B cell (primary cell): ENCODE results near the gene FCER2. TPM values are rescaled to one million over a fixed set of nuclear protein-coding genes. Genes with fewer than 3 reads are reported as not detected.
A peak's percentile ranks its signal among the peaks of the same experiment; 100 is the strongest.

ENCODE experiments used
- ATAC-seq: fragments of 200-7000 bp; cut with Tn5 transposase; one replicate; pipeline ENCODE4 v1.10.0; 2021; ENCODE audit warnings: low read depth, mild to moderate bottlenecking, moderate number of reproducible peaks, moderate library complexity
- CTCF ChIA-PET: fragments of 350-600 bp; sonication (Branson Sonifier 250); formaldehyde crosslinking; loops from one replicate; lab custom pipeline; 2021; ENCODE audit warnings: antibody characterized with exemption, inconsistent platforms; lab: Charles Lee
- POLR2A ChIA-PET: fragments of 350-600 bp; sonication (Branson Sonifier 250); formaldehyde crosslinking; loops from one replicate; lab custom pipeline; 2021; ENCODE audit warnings: antibody characterized with exemption; lab: Charles Lee
- DNase-seq: peaks from one replicate; pipeline ENCODE4 v3.0.0; 2013
- H2AFZ ChIP-seq: 2 replicates; pipeline ENCODE4 v1.6.1; 2012; ENCODE audit warnings: mild to moderate bottlenecking, low read depth, low read length; ENCODE audit not compliant: insufficient read depth, poor library complexity, severe bottlenecking
- H3K27ac ChIP-seq, 2 donors: 1 replicate in 1 of 2; 2 replicates in 1 of 2; pipeline ENCODE4 v1.5.1; 2012 to 2013; ENCODE audit warnings: low read length in 2 of 2, mild to moderate bottlenecking in 2 of 2, moderate library complexity in 1 of 2
- H3K27me3 ChIP-seq, 4 experiments: fragments of 200-600 bp in 1 of 4; sonication (generic) in 1 of 4; replicated peaks in 1 of 4; 1 replicate in 2 of 4; 2 replicates in 2 of 4; pipeline versions ENCODE4 v1.6.1 to v1.7.0; 2013 to 2016; ENCODE audit warnings: low read length in 3 of 4, mild to moderate bottlenecking in 2 of 4, mixed read lengths in 1 of 4, moderate library complexity in 1 of 4; ENCODE audit not compliant: insufficient read depth in 4 of 4, control insufficient read depth in 3 of 4; ENCODE audit errors: control extremely low read depth in 1 of 4
- H3K36me3 ChIP-seq, 2 experiments: replicated peaks in 1 of 2; 1 replicate in 1 of 2; 2 replicates in 1 of 2; pipeline versions ENCODE4 v1.6.1 to v1.7.1; 2013; ENCODE audit warnings: low read length in 1 of 2; ENCODE audit not compliant: insufficient read depth in 2 of 2, control insufficient read depth in 1 of 2; ENCODE audit errors: control extremely low read depth in 1 of 2, extremely low read depth in 1 of 2
- H3K4me1 ChIP-seq, 2 donors: fragments of 200-600 bp in 1 of 2; sonication (generic) in 1 of 2; 1 replicate in 1 of 2; 2 replicates in 1 of 2; pipeline versions ENCODE4 v1.5.1 to v1.6.1; 2013 to 2017; ENCODE audit warnings: low read length in 2 of 2; ENCODE audit not compliant: control insufficient read depth in 2 of 2, insufficient read depth in 2 of 2
- H3K4me2 ChIP-seq: replicated peaks from 2 replicates; pipeline ENCODE3; 2012; ENCODE audit warnings: mild to moderate bottlenecking, low read depth, low read length; ENCODE audit not compliant: poor library complexity, severe bottlenecking
- H3K4me3 ChIP-seq, 5 experiments: fragments of 200-600 bp in 1 of 5; sonication (generic) in 1 of 5; 1 replicate in 3 of 5; 2 replicates in 2 of 5; pipeline versions ENCODE4 v1.5.1 to v1.7.0; 2011 to 2016; ENCODE audit warnings: low read length in 4 of 5, mild to moderate bottlenecking in 4 of 5, low read depth in 2 of 5, control low read depth in 1 of 5, moderate library complexity in 1 of 5; ENCODE audit not compliant: insufficient read depth in 1 of 5; ENCODE audit errors: control extremely low read depth in 1 of 5, extremely low read depth in 1 of 5
- H3K79me2 ChIP-seq: fragments of 200-600 bp; sonication (generic); one replicate; pipeline ENCODE4 v1.6.0; 2016; ENCODE audit warnings: low read length; ENCODE audit not compliant: control insufficient read depth, insufficient read depth
- H3K9ac ChIP-seq: fragments of 200-600 bp; sonication (generic); 2 replicates; pipeline ENCODE4 v1.6.1; 2017; ENCODE audit warnings: mild to moderate bottlenecking, low read length, moderate library complexity
- H3K9me3 ChIP-seq, 3 donors: one replicate each; pipeline versions ENCODE4 v1.6.1 to v1.7.1; 2013; ENCODE audit warnings: low read length in 2 of 3; ENCODE audit not compliant: control insufficient read depth in 2 of 3, insufficient read depth in 1 of 3; ENCODE audit errors: control extremely low read depth in 1 of 3
- H4K20me1 ChIP-seq: 2 replicates; pipeline ENCODE4 v1.6.0; 2012; ENCODE audit warnings: mild to moderate bottlenecking, low read length; ENCODE audit not compliant: insufficient read depth, control insufficient read depth, poor library complexity, severe bottlenecking
- H3K27ac Mint-ChIP-seq: one replicate; pipeline ENCODE4 v1.8.0; 2021; ENCODE audit warnings: mixed read lengths
- H3K27me3 Mint-ChIP-seq: one replicate; pipeline ENCODE4 v1.8.0; 2021; ENCODE audit warnings: mixed read lengths
- H3K4me1 Mint-ChIP-seq: one replicate; pipeline ENCODE4 v1.8.0; 2021; ENCODE audit warnings: mixed read lengths
- H3K4me3 Mint-ChIP-seq: one replicate; pipeline ENCODE4 v1.8.0; 2021; ENCODE audit warnings: mixed read lengths
- H3K9me3 Mint-ChIP-seq: one replicate; pipeline ENCODE4 v1.8.0; 2022; ENCODE audit warnings: mixed read lengths; ENCODE audit not compliant: insufficient read depth
- EZH2 ChIP-seq: IDR thresholded peaks from 2 replicates; pipeline ENCODE4 v1.6.1; 2012; ENCODE audit warnings: borderline replicate concordance, low read depth, mild to moderate bottlenecking, moderate library complexity, low read length; ENCODE audit not compliant: insufficient read depth, poor library complexity, severe bottlenecking
- WGBS: methylation state at CpG from one replicate; pipeline ENCODE4 v1.1.5; 2013; ENCODE audit warnings: missing lambda C conversion rate; ENCODE audit not compliant: insufficient coverage; 5-methylcytosine and 5-hydroxymethylcytosine counted together
- intact Hi-C: fragments of 100-400 bp; cut with micrococcal nuclease; formaldehyde crosslinking; loops from one replicate; pipeline ENCODE4 v1.10.0; 2022
- polyA minus RNA-seq: library from RNA; depleted of rRNA, polyadenylated mRNA; stranded (reverse); fragments of >200 nt; gene quantifications from 2 replicates; pipeline ENCODE4 v1.2.3, GENCODE V29; 2012
- polyA plus RNA-seq: library from polyadenylated mRNA; depleted of rRNA; stranded (reverse); fragments of >200 nt; gene quantifications from 2 replicates; pipeline ENCODE4 v1.2.3, GENCODE V29; 2012
- total RNA-seq, 2 donors: library from RNA; stranded (reverse); fragments of 120-200 nt in 1 of 2; gene quantifications; 1 replicate in 1 of 2; 2 replicates in 1 of 2; pipeline versions ENCODE4 v1.2.3 to v1.2.4, GENCODE V29; 2013 to 2022
- TF ChIP-seq, protein P1 (sequence below): fragments of 200-600 bp; IDR thresholded peaks from one replicate; pipeline ENCODE4 v1.8.0; 2022; ENCODE audit warnings: antibody characterized with exemption, mild to moderate bottlenecking

The FCER2 gene, protein sequence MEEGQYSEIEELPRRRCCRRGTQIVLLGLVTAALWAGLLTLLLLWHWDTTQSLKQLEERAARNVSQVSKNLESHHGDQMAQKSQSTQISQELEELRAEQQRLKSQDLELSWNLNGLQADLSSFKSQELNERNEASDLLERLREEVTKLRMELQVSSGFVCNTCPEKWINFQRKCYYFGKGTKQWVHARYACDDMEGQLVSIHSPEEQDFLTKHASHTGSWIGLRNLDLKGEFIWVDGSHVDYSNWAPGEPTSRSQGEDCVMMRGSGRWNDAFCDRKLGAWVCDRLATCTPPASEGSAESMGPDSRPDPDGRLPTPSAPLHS
- 16.3 and 17.1 TPM in 2 replicates for total RNA-seq
- 391 TPM for total RNA-seq (2013)
- 419 and 497 TPM in 2 replicates for polyA plus RNA-seq
- 435 and 563 TPM in 2 replicates for polyA minus RNA-seq

DNA sequence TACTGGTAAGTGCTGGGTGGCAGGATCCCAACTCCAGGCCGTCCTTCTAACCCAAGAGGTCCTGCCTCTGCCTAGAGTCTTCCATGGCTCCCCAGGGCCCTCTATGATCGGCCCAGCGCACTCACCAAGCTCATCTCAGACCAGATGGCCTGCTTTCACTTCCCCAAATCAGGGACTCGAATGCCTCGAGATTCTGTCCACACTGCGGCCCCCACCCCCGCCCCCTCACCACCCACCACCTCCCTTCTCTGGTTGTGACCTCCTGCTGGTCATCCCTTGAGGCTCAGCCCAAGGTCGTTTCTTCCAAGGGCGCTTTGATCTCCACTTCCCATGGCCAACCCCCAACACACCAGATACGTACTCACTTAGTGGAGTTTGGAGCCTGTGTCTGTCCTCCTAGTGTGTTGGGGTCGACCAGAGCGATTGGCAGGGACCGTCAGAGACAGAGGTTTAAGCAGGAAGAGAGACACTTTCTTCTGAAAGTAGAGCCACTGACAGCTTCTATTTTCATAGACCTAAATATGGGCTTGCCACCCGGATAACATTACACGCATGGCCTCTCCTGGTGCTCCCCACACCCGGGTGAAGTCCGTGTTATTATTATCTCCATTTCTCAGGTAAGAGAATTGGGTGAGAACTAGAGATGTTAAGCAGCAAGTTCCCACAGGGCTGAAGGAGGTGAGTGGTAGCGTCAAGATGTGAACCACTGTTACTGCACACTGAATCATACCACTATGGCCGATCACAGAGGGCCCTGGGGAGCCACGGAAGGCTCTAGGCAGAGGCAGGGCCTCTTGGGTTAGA is at the start of gene FCER2:
Gene FCER2, minus strand, starts transcription at position 478 of the 804 bp plus-strand sequence. CDS start 2,371 bp downstream, outside the sequence.
- peak within 1 kb of the TSS; percentile 72 for H3K4me2 ChIP-seq
- no peaks in the 10 kb centered on the region for H4K20me1 ChIP-seq
- Mint-ChIP-seq H3K4me1 (peaks cover 87% of the 10 kb centered on the region), H3K4me3 (peak within 1 kb of the TSS; percentile 89), H3K9me3 (no peaks in the 10 kb centered on the region), H3K27ac (peak within 1 kb of the TSS; percentile 100), H3K27me3 (no peaks in the 10 kb centered on the region)
- no peaks in the 10 kb centered on the region for H3K27me3 ChIP-seq
- H3K36me3 ChIP-seq: peaks cover 0 to 24% of the 10 kb centered on the region in 2 experiments
- CTCF ChIA-PET: interaction anchor here (0.6 to 8.3 kb wide), 4 partner anchors 11 to 111 kb away, joined by 3 to 58 read pairs (median 30); partner anchors contain the start of gene TRAPPC5
- WGBS: 0% methylated on average over 6 of the region's 20 CpGs
- POLR2A ChIA-PET: interaction anchor here (0.5 to 2.6 kb wide), 8 partner anchors 10 to 949 kb away, joined by 3 to 15 read pairs (median 5); partner anchors contain the start of gene TRAPPC5
- ATAC-seq (peak; percentile 65), DNase-seq (peak; percentile 92)
- peaks cover 88 to 97% of the 10 kb centered on the region in 2 donors for H3K4me1 ChIP-seq
- H3K9ac ChIP-seq: peak within 1 kb of the TSS; percentile 59
- peak within 1 kb of the TSS; percentile 95 to 98 for H3K27ac ChIP-seq
- peaks cover 0 to 6% (median 0%) of the 10 kb centered on the region in 3 donors for H3K9me3 ChIP-seq
- H3K79me2 ChIP-seq: peaks cover 85% of the 10 kb centered on the region
- peak within 1 kb of the TSS; percentile 9 to 77 (median 72) for H3K4me3 ChIP-seq
- TF ChIP-seq EZH2: no peak
- TF ChIP-seq, protein P1, sequence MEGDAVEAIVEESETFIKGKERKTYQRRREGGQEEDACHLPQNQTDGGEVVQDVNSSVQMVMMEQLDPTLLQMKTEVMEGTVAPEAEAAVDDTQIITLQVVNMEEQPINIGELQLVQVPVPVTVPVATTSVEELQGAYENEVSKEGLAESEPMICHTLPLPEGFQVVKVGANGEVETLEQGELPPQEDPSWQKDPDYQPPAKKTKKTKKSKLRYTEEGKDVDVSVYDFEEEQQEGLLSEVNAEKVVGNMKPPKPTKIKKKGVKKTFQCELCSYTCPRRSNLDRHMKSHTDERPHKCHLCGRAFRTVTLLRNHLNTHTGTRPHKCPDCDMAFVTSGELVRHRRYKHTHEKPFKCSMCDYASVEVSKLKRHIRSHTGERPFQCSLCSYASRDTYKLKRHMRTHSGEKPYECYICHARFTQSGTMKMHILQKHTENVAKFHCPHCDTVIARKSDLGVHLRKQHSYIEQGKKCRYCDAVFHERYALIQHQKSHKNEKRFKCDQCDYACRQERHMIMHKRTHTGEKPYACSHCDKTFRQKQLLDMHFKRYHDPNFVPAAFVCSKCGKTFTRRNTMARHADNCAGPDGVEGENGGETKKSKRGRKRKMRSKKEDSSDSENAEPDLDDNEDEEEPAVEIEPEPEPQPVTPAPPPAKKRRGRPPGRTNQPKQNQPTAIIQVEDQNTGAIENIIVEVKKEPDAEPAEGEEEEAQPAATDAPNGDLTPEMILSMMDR: no peak
- H2AFZ ChIP-seq: peak within 1 kb of the TSS; percentile 45
- intact Hi-C loops: loop anchor here (1.0 to 10.0 kb wide), 5 partner anchors 8 to 357 kb away; partner anchors contain the start of gene ARHGEF18
